Hepatocyte (in vitro differentiated cells): ENCODE data around the gene HIP1.

Experiments
- EZH2phosphoT487 ChIP-seq: fragments of 200-600 bp; sonication (generic); IDR thresholded peaks from one replicate; pipeline ENCODE4 v1.6.1; 2018; ENCODE audit warnings: antibody characterized with exemption, mild to moderate bottlenecking, low read depth, moderate library complexity; ENCODE audit not compliant: unreplicated experiment, severe bottlenecking
- TF ChIP-seq, protein P1 (sequence below): fragments of 200-600 bp; sonication (generic); IDR thresholded peaks from 2 replicates; pipeline ENCODE4 v1.5.1; 2016; ENCODE audit warnings: antibody characterized with exemption, mild to moderate bottlenecking; ENCODE audit not compliant: poor library complexity

DNA sequence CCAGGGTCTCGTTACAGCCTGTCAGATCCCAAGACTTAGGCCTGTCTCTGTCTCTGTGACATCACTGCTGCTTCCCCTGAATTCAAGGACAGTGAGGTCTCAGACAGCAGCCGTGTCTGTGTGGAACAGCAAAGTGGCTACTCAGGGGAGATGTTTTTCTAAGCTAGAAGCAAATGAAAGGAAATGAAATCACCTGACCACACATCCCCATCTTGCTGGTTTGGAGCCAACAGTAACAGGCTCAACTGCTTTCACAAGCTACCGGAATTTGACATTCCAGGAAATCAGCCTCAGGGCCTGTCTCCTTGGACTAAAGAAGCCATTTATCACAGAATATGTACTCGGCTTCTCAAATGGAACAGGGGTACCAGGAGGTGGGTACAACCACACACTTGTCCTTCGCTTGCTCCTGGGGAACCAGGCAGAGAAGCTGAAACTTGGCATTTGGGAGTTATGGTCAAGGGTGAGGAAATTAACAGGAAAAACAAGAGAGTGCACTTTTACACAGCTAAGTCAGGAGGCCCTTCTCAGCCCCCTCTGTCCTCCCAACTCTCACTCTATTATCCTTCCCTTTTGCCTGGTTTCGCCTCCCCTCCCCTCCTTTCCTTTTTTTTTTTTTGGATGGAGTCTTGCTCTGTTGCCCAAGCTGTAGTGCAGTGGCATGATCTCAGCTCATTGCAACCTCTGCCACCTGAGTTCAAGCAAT lies 173.5 kb downstream of the HIP1 start:
- TF ChIP-seq, protein P1, sequence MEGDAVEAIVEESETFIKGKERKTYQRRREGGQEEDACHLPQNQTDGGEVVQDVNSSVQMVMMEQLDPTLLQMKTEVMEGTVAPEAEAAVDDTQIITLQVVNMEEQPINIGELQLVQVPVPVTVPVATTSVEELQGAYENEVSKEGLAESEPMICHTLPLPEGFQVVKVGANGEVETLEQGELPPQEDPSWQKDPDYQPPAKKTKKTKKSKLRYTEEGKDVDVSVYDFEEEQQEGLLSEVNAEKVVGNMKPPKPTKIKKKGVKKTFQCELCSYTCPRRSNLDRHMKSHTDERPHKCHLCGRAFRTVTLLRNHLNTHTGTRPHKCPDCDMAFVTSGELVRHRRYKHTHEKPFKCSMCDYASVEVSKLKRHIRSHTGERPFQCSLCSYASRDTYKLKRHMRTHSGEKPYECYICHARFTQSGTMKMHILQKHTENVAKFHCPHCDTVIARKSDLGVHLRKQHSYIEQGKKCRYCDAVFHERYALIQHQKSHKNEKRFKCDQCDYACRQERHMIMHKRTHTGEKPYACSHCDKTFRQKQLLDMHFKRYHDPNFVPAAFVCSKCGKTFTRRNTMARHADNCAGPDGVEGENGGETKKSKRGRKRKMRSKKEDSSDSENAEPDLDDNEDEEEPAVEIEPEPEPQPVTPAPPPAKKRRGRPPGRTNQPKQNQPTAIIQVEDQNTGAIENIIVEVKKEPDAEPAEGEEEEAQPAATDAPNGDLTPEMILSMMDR = no peak
- no peak for TF ChIP-seq EZH2phosphoT487
